WTC11 (cell line): ENCODE measurements around the gene NETO2.
"Not testable (repeated sequence)": the region's sequence is repeated elsewhere in the genome, so short reads cannot be mapped to it uniquely, and the experiment has no call there.

ENCODE experiments used
- CREM ChIP-seq: sonication (generic); formaldehyde crosslinking; IDR thresholded peaks from 2 replicates; pipeline ENCODE4 v1.8.1; 2022; ENCODE audit warnings: mild to moderate bottlenecking, missing genetic modification reagents, moderate library complexity
- NR3C1 ChIP-seq: sonication (generic); formaldehyde crosslinking; conservative IDR thresholded peaks from 2 replicates; pipeline ENCODE4 v1.8.1; 2023; ENCODE audit warnings: low read depth, mild to moderate bottlenecking, missing genetic modification reagents
- TF ChIP-seq, protein P1 (sequence below): sonication (generic); formaldehyde crosslinking; IDR thresholded peaks from 2 replicates; pipeline ENCODE4 v1.8.0; 2022; ENCODE audit warnings: mild to moderate bottlenecking, missing genetic modification reagents
- TF ChIP-seq, protein P2 (sequence below): sonication (generic); formaldehyde crosslinking; conservative IDR thresholded peaks from 2 replicates; pipeline ENCODE4 v1.8.1; 2023; ENCODE audit warnings: mild to moderate bottlenecking, low read depth, missing genetic modification reagents, moderate library complexity
- TF ChIP-seq, protein P3 (sequence below): fragments of 250-450 bp; sonication (Bioruptor Pico); IDR thresholded peaks from 2 replicates; pipeline ENCODE4 v1.9.0; 2021; ENCODE audit warnings: mild to moderate bottlenecking
- TF ChIP-seq, protein P4 (sequence below): fragments of 200-600 bp; IDR thresholded peaks from 2 replicates; pipeline ENCODE4 v1.8.0; 2022; ENCODE audit warnings: antibody characterized with exemption

DNA sequence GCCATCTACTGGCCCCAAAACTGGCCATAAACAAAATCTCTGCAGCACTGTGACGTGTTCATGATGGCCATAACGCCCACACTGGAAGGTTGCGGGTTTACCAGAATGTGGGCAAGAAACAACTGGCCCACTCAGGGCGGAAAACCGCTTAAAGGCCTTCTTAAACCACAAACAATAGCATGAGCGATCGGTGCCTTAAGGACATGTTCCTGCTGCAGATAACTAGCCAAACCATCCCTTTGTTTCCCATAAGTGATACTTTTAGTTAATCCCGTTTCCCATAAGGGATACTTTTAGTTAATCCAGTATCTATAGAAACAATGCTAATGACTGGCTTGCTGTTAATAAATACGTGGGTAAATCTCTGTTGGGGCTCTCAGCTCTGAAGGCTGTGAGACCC is 8.8 kb upstream of the NETO2 start:
- TF ChIP-seq, protein P1, sequence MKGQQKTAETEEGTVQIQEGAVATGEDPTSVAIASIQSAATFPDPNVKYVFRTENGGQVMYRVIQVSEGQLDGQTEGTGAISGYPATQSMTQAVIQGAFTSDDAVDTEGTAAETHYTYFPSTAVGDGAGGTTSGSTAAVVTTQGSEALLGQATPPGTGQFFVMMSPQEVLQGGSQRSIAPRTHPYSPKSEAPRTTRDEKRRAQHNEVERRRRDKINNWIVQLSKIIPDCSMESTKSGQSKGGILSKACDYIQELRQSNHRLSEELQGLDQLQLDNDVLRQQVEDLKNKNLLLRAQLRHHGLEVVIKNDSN (CRISPR knock-in tag) = not testable (repeated sequence)
- TF ChIP-seq, protein P2, sequence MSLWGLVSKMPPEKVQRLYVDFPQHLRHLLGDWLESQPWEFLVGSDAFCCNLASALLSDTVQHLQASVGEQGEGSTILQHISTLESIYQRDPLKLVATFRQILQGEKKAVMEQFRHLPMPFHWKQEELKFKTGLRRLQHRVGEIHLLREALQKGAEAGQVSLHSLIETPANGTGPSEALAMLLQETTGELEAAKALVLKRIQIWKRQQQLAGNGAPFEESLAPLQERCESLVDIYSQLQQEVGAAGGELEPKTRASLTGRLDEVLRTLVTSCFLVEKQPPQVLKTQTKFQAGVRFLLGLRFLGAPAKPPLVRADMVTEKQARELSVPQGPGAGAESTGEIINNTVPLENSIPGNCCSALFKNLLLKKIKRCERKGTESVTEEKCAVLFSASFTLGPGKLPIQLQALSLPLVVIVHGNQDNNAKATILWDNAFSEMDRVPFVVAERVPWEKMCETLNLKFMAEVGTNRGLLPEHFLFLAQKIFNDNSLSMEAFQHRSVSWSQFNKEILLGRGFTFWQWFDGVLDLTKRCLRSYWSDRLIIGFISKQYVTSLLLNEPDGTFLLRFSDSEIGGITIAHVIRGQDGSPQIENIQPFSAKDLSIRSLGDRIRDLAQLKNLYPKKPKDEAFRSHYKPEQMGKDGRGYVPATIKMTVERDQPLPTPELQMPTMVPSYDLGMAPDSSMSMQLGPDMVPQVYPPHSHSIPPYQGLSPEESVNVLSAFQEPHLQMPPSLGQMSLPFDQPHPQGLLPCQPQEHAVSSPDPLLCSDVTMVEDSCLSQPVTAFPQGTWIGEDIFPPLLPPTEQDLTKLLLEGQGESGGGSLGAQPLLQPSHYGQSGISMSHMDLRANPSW (CRISPR knock-in tag) = not testable (repeated sequence)
- TF ChIP-seq NR3C1; CREM (CRISPR knock-in tag): not testable (repeated sequence)
- TF ChIP-seq, protein P3, sequence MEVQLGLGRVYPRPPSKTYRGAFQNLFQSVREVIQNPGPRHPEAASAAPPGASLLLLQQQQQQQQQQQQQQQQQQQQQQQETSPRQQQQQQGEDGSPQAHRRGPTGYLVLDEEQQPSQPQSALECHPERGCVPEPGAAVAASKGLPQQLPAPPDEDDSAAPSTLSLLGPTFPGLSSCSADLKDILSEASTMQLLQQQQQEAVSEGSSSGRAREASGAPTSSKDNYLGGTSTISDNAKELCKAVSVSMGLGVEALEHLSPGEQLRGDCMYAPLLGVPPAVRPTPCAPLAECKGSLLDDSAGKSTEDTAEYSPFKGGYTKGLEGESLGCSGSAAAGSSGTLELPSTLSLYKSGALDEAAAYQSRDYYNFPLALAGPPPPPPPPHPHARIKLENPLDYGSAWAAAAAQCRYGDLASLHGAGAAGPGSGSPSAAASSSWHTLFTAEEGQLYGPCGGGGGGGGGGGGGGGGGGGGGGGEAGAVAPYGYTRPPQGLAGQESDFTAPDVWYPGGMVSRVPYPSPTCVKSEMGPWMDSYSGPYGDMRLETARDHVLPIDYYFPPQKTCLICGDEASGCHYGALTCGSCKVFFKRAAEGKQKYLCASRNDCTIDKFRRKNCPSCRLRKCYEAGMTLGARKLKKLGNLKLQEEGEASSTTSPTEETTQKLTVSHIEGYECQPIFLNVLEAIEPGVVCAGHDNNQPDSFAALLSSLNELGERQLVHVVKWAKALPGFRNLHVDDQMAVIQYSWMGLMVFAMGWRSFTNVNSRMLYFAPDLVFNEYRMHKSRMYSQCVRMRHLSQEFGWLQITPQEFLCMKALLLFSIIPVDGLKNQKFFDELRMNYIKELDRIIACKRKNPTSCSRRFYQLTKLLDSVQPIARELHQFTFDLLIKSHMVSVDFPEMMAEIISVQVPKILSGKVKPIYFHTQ (CRISPR knock-in tag) = not testable (repeated sequence)
- TF ChIP-seq, protein P4, sequence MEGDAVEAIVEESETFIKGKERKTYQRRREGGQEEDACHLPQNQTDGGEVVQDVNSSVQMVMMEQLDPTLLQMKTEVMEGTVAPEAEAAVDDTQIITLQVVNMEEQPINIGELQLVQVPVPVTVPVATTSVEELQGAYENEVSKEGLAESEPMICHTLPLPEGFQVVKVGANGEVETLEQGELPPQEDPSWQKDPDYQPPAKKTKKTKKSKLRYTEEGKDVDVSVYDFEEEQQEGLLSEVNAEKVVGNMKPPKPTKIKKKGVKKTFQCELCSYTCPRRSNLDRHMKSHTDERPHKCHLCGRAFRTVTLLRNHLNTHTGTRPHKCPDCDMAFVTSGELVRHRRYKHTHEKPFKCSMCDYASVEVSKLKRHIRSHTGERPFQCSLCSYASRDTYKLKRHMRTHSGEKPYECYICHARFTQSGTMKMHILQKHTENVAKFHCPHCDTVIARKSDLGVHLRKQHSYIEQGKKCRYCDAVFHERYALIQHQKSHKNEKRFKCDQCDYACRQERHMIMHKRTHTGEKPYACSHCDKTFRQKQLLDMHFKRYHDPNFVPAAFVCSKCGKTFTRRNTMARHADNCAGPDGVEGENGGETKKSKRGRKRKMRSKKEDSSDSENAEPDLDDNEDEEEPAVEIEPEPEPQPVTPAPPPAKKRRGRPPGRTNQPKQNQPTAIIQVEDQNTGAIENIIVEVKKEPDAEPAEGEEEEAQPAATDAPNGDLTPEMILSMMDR = not testable (repeated sequence)
